NAMALWA (cell line): ENCODE data around the gene UBE2V1.

Experiments used
- DNase-seq: peaks from one replicate; pipeline ENCODE4 v3.0.0-alpha.2; 2015; ENCODE audit warnings: low spot score

Gene UBE2V1

DNA sequence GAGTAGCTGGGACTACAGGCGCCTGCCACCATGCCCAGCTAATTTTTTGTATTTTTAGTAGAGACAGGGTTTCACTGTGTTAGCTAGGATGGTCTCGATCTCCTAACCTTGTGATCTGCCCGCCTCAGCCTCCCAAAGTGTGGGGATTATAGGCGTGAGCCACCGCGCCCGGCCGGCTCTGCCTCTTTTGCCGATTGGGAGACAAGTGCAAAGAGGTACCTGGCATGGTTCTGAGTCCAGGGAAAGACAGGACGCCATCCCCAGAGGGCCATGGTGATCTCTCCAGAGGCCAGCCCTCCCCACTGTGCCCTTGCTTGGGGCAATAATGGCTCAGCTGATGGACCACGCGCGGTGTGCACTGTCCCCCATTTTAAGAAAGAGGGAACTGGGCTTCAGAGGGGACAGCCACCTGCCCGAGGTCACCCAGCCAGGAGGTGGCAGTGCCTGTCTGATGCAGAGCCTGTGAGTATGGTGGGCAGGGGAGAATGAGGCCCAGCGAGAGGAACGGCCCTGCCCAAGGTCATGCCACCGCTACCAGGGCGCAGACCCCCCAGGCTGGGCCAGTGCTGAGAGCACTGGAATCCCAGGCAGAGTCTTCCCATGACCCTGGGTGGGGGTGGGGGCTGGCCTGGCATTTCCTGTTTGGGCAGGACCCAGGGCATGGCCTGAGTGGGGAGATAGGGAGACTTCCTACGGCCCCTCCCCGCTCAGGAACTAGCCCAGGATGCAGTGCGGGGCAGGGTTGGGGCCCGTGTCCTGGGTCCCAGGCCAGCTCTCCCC, 69.2 kb downstream of the UBE2V1 start:
- no peak for DNase-seq

DNA sequence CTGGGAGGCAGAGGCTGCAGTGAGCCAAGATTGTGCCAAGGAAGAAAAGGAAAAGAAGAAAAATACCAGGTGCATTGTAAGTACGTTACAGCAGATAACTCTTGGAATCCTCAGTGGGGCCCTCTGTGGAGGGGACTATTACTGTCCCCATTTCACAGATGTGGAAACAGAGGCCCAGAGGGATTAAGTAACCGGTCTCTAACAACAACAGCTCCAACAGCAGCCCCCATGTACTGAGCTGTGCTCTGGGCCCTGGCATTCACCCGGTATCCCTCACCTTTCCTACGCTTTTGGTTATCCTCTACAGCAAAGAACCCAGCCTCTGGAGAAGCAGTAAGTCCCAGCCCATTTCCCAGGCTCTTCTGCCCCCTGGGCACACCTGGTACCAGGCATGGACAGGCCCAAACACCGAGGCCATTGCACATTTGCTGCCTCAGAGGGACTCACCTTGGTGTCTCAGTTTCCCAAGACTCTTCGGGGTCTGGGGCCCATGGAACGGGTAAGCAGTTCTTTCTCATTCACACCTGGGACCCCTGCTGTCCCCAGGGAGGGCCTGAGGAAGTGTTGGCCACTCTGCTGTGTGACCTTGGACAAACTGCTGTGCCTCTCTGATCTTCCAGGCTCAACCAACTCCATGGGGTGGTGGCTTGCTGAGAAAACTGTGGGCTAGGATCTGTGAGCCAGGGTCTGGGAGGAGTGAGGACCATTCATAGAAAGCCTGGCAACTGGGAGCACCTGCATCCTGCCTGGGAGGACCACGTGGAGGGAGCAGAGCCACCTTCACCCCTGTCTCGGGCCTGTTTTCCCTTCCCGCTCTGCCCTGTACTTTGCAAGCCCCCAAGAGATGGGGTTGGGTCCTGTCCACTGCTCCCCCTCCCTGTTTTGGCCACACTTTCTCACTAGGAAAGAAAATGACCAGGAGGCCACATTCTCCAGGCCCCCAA, 70.3 kb downstream of the UBE2V1 start:
- no peak for DNase-seq

- DNase-seq = peak; percentile 78
Measured at GRCh38 chr20:50041246-50041873, 71.6 kb downstream of the UBE2V1 start.

DNA sequence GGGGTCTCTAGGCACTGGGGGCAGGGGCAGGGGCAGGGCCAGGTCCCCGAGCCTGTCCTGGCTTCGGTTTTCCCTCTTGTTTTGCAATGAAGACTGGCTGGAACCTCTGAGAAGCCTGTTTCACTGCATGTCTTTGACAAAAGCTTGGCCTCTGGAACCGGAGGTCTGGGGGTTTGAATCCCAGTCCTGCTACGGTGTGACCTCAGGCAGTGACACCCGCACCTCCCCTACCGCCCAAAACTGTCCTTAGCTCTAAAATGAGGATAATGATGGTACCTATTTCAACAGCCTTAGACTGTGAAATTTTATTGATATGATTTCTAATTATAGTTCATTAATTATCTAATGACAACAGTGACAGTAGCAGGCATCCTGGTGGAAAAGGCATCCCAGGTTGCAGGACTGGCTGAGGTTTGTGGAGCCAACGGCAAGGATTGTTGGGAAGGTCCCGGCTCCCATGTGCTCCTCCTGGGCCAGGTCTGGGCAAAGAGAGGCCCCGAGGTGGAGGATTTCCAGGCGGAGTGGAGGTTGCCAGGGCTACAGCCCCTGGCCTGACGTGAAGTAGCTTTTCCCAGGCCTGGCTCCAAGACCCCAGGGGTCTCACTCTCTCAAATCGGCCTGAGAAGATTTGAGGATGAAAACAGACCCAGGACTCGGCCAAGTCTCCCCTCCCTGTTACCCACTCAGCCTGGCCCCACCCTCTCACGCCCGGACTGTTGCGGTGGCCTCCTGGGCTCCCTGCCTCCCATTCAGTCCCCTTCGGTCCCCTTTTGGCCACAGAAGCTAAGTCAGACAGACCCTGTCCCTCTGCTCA, 72.3 kb downstream of the UBE2V1 start:
- DNase-seq = no peak

DNA sequence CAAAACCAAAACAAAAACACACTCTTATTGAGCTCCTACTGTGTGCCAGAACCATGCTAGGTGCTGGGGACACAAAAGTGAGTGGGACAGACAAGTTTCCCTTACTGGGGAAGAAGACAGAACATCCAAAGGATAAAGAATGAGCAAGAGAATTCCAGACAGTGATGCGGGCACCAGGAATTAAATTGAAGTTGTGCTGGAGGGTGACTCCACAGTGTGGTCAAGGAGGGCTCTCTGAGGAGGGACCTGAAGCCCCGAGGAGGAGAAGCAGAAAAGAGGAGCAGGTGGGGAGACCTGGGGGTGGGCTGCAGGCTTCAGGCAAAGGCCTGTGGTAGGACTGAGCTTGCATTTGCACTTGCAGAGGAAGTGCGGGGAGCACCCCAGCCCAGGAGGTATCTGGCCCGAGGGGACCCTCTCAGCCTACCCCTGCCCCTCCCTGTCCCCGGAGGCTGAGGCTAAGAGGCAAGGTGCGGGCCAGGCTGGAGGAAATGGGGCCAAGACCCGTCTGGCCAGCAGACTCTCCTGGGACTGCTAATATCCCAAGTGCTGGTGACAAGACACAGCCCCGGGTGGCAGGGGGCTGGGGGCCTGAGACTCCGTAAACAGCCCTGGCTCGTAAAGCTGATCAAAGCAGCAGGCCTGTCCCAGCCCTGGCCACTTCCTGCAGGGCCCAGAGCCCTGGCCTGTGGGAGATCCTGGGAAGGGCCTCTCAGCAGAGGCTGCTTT, 73.1 kb downstream of the UBE2V1 start:
- no peak for DNase-seq

DNA sequence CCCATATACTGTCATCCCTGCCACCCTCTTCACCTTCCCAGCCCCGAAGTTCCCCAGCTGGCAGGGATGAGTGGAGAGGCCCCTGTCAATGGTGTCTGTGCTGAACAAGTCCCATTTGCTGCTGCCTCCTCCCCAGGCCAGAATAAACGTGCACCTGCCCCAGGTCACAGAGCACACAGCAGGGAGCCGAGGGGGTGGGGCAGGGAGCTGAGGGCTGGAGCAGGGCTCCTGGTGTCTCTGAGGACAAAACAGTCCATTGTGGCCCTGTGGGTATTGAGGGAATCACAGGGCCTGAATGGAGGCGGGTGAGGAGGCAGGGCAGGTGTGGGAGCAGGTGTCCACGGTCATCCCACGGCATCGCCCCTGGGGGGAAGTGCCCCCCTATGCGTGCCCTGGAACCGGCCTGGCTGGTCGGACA, 74.4 kb downstream of the UBE2V1 start:
- no peak for DNase-seq

DNA sequence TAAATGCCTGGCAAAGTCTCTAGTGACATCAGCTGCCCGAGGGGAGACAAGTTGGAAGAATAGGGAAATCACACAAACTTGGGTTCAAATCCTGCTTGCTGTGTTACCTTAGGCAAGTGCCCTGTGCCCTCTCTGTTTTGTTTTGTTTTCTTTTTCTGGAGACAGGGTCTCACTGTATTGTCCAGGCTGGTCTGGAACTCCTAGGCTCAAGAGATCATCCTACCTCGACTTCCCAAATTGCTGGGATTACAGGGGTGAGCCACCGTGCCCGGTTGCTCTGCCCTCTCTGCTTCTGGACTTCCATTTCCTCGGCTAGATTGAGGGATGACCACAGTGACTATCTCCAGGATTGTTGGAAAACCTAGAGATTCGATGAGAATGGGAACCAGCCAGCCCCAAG, 74.8 kb downstream of the UBE2V1 start:
- no peak for DNase-seq

- no peak for DNase-seq
Measured at GRCh38 chr20:50037575-50037974, 75.4 kb downstream of the UBE2V1 start.

DNA sequence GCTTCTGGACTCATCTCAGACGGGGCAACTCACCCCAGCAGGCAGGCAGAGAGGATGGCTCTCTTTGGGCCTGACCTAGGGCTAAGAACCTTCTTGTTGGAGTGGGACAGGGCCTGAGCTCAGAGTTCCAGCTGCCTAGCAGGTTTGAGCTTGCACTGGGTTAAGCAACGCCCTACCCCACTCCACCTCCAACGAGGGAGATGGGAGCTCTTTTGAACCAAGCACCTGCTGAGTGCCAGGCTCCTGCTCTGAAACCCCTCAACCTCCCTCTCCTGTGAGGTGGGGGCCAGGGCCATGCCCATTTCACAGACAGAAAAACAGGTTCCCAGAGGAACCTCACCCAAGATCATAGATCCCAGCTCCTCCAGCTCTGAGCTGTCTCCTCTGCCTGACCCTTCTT, 75.8 kb downstream of the UBE2V1 start:
- DNase-seq = no peak

GRCh38 chr20:50036703-50037102, 76.2 kb downstream of the UBE2V1 start:
- no peak for DNase-seq

- DNase-seq = no peak
Measured at GRCh38 chr20:50034567-50035180, 78.3 kb downstream of the UBE2V1 start.

DNA sequence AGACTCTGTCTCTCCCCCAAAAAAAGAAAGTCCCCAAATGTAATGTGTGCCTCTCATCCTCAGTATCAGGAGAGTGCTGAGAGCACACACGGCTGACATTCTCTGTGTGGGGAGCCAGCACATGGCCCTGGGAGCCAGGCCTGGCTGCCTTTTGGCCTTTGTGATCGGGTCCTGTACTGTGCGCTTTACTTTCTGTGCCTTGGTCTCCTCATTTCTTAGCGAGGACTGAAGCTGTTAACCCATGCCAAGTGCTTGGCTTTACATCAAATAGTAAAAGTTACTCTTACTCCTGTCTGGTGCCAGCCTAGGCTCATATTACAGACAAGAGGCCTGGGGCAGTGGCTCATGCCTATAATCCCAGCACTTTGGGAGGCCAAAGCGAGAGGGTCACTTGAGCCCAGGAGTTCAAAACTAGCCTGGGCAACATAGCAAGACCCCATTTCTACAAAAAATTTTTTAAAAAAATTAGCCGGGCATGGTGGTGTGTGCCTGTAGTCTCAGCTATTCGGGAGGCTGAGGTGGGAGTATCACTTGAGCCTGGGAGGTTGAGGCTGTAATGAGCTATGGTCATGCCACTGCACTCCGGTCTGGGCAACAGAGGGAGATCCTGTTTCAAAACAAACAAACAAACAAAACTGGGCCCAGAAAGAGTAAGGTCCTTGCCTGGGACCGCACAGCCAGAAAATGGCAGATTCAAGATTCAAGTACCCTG, 79.8 kb downstream of the UBE2V1 start:
- DNase-seq = no peak
